OCI-LY1 (cell line): ENCODE data around the gene NCCRP1.

Experiments used
- CTCF ChIP-seq: fragments of 200-600 bp; sonication (generic), shearing (Covaris generic); IDR thresholded peaks from 2 replicates; pipeline ENCODE4 v1.5.1; 2017; ENCODE audit warnings: mild to moderate bottlenecking, antibody characterized with exemption, low read length, moderate library complexity, mixed read lengths
- EZH2 ChIP-seq: fragments of 200-600 bp; sonication (generic), shearing (Covaris generic); IDR thresholded peaks from 2 replicates; pipeline ENCODE4 v1.8.0; 2017; ENCODE audit warnings: borderline replicate concordance, mixed run types, mild to moderate bottlenecking, antibody characterized with exemption, low read length, moderate library complexity, mixed read lengths

- TF ChIP-seq CTCF, result no peak
- TF ChIP-seq EZH2, result no peak
Observed at GRCh38 chr19:39178296-39179006, 18.3 kb upstream of the NCCRP1 start.
